Measurements from ENCODE around the gene IFI27L2. TPM values are rescaled to one million over a fixed set of nuclear protein-coding genes. Genes with fewer than 3 reads are reported as not detected.
A peak's percentile ranks its signal among the peaks of the same experiment; 100 is the strongest.

Gene IFI27L2
- total RNA-seq, 3 donors from 2014 or later (not counting 1 experiment from before 2014, with no cell fraction given): 36.3 to 55.1 (median 39.8) TPM

DNA sequence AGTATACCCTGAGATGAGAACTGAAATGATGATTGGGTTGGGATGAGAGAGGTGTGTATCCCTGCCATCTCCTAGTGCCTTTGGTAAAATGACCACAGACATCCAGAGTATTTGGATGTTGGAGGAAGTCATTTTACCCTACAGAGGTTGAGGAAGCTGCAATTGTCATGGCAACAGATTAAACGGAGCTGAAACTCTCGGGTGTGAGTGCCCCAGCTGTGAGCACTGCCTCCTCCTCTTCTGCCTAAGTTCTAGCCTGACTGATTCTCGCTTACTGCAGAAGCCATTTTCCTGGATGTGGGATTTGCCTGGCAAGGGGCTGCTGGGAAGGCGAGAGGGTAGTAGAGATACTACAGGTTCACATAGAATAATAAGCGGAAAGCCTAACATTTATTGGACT, 34.4 kb upstream of the IFI27L2 start:
- Histone ChIP-seq H3K27ac (ENCODE audit: low read length) (no peak overlapping the region), H3K27me3 (ENCODE audit: control insufficient read depth, insufficient read depth, low read length) (no peaks in the 10 kb centered on the region), H3K4me3 (ENCODE audit: low read length) (no peak overlapping the region), H3K36me3 (ENCODE audit: control insufficient read depth, insufficient read depth, low read length) (no peaks in the 10 kb centered on the region), H3K4me1 (ENCODE audit: control insufficient read depth, insufficient read depth, low read length) (no peaks in the 10 kb centered on the region), H3K9me3 (ENCODE audit: control insufficient read depth, insufficient read depth, low read length) (no peaks in the 10 kb centered on the region)
- H3K36me3 Mint-ChIP-seq: no peaks in the 10 kb centered on the region
- TF ChIP-seq, protein P1, sequence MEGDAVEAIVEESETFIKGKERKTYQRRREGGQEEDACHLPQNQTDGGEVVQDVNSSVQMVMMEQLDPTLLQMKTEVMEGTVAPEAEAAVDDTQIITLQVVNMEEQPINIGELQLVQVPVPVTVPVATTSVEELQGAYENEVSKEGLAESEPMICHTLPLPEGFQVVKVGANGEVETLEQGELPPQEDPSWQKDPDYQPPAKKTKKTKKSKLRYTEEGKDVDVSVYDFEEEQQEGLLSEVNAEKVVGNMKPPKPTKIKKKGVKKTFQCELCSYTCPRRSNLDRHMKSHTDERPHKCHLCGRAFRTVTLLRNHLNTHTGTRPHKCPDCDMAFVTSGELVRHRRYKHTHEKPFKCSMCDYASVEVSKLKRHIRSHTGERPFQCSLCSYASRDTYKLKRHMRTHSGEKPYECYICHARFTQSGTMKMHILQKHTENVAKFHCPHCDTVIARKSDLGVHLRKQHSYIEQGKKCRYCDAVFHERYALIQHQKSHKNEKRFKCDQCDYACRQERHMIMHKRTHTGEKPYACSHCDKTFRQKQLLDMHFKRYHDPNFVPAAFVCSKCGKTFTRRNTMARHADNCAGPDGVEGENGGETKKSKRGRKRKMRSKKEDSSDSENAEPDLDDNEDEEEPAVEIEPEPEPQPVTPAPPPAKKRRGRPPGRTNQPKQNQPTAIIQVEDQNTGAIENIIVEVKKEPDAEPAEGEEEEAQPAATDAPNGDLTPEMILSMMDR (IDR thresholded peaks at IDR 0.05): no peak
- no peak for DNase-seq
- H3K27me3 Mint-ChIP-seq (ENCODE audit: low read depth in 2 of 2): peaks cover 9 to 23% of the 10 kb centered on the region in 2 donors
- no peak overlapping the region for H3K4me3 Mint-ChIP-seq
- H3K27ac Mint-ChIP-seq: no peak overlapping the region
- peaks cover under 1 to 4% of the 10 kb centered on the region in 2 donors for H3K4me1 Mint-ChIP-seq
- WGBS (ENCODE audit: insufficient coverage): 50% methylated on average over 4 of the region's 5 CpGs
- intact Hi-C loops (cut with micrococcal nuclease): no loop called here
- no peak for ATAC-seq
- H3K9me3 Mint-ChIP-seq: no peaks in the 10 kb centered on the region

DNA sequence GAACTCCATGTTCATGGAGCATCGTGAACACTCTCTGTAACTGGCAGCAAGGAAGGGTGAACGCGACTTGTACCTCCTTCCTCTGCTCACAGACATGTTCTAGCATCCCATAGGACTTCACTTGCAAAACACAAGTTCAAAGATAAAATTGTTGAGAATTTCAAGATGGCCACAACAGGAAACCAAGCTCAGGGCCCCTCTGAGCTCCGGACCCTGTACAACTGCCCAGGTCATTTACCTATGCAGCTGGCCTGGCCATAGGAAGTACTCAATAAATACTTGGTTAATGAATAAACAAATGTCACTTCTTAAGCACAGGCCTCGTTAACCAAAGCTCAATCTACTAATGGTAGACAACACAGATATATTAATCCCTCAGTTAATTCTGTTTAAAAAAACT, 33.1 kb upstream of the IFI27L2 start:
- WGBS (ENCODE audit: insufficient coverage): 90% methylated on average over 5 of the region's 5 CpGs
- Mint-ChIP-seq H3K4me1 (peaks cover 10 to 13% of the 10 kb centered on the region in 2 donors), H3K9me3 (no peaks in the 10 kb centered on the region), H3K4me3 (no peak overlapping the region), H3K36me3 (no peaks in the 10 kb centered on the region), H3K27me3 (ENCODE audit: low read depth in 2 of 2) (peaks cover 12 to 23% of the 10 kb centered on the region in 2 donors), H3K27ac (no peak overlapping the region)
- no peaks in the 10 kb centered on the region for H3K36me3 ChIP-seq (ENCODE audit: control insufficient read depth, insufficient read depth, low read length)
- TF ChIP-seq, protein P1 (IDR thresholded peaks at IDR 0.05): no peak
- H3K27ac ChIP-seq (ENCODE audit: low read length): no peak overlapping the region
- ATAC-seq (no peak), DNase-seq (no peak)
- intact Hi-C loops (cut with micrococcal nuclease): no loop called here
- H3K4me3 ChIP-seq (ENCODE audit: low read length): no peak overlapping the region
- H3K27me3 ChIP-seq (ENCODE audit: control insufficient read depth, insufficient read depth, low read length): no peaks in the 10 kb centered on the region
- peaks cover 3% of the 10 kb centered on the region for H3K4me1 ChIP-seq (ENCODE audit: control insufficient read depth, insufficient read depth, low read length)
- H3K9me3 ChIP-seq (ENCODE audit: control insufficient read depth, insufficient read depth, low read length): no peaks in the 10 kb centered on the region

DNA sequence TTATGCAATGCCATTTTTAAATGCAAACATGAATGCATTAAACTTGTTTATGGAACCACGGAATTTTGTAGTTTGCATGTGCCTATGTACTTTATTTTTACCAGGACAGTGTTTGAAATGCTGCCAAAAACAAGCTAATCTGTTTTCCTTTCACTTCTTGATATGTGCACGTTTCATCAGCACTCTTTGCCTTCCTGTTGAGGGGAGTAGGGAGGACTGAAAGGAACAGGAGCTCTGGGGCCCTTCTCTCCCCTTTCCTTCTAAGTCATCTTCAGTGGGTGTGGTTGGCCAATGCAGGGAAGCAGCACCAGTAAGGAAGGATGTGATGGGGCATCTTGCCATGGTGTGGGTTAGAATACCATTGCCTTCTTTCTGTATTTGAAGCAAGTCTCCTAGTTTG, 32.6 kb upstream of the IFI27L2 start:
- Mint-ChIP-seq H3K9me3 (no peaks in the 10 kb centered on the region), H3K4me1 (peaks cover 10 to 13% of the 10 kb centered on the region in 2 donors), H3K4me3 (no peak overlapping the region), H3K27me3 (ENCODE audit: low read depth in 2 of 2) (peaks cover 14 to 28% of the 10 kb centered on the region in 2 donors), H3K27ac (no peak overlapping the region), H3K36me3 (no peaks in the 10 kb centered on the region)
- Histone ChIP-seq H3K4me1 (ENCODE audit: control insufficient read depth, insufficient read depth, low read length) (peaks cover 3% of the 10 kb centered on the region), H3K27ac (ENCODE audit: low read length) (no peak overlapping the region), H3K9me3 (ENCODE audit: control insufficient read depth, insufficient read depth, low read length) (no peaks in the 10 kb centered on the region), H3K4me3 (ENCODE audit: low read length) (no peak overlapping the region), H3K27me3 (ENCODE audit: control insufficient read depth, insufficient read depth, low read length) (no peaks in the 10 kb centered on the region), H3K36me3 (ENCODE audit: control insufficient read depth, insufficient read depth, low read length) (no peaks in the 10 kb centered on the region)
- TF ChIP-seq, protein P1 (IDR thresholded peaks at IDR 0.05): no peak
- DNase-seq: peak in 1 of 2 donors; percentile 13
- no peak for ATAC-seq
- intact Hi-C loops (cut with micrococcal nuclease): no loop called here
- WGBS (ENCODE audit: insufficient coverage): 8% methylated on average over 2 of the region's 2 CpGs

DNA sequence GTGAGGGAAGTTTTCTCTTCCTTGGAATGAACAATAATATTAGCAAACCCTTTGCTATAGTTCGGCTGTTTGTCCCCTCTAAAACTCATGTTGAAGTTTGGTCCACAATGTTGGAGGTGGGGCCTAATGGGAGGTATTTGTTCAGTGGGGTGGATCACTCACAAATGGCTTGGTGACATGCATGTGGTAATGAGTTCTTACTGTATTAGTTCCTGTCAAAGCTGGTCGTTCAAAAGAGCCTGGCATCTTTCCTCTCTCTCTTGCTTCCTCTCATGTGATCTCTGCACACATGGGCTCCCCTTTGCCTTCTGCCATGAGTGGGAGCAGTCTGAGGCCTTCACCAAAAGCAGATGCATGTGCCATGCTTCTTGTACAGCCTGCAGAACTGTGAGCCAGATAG, 31.7 kb upstream of the IFI27L2 start:
- ATAC-seq (no peak), DNase-seq (peak in 1 of 2 donors; percentile 20)
- Histone ChIP-seq H3K4me1 (ENCODE audit: control insufficient read depth, insufficient read depth, low read length) (peaks cover 3% of the 10 kb centered on the region), H3K27me3 (ENCODE audit: control insufficient read depth, insufficient read depth, low read length) (no peaks in the 10 kb centered on the region), H3K4me3 (ENCODE audit: low read length) (no peak overlapping the region), H3K27ac (ENCODE audit: low read length) (no peak overlapping the region), H3K36me3 (ENCODE audit: control insufficient read depth, insufficient read depth, low read length) (no peaks in the 10 kb centered on the region), H3K9me3 (ENCODE audit: control insufficient read depth, insufficient read depth, low read length) (no peaks in the 10 kb centered on the region)
- Mint-ChIP-seq H3K9me3 (no peaks in the 10 kb centered on the region), H3K4me3 (no peak overlapping the region), H3K4me1 (peaks cover 10 to 13% of the 10 kb centered on the region in 2 donors), H3K27me3 (ENCODE audit: low read depth in 2 of 2) (peaks cover 12 to 31% of the 10 kb centered on the region in 2 donors), H3K36me3 (no peaks in the 10 kb centered on the region), H3K27ac (no peak overlapping the region)
- 50% methylated on average over 2 of the region's 2 CpGs for WGBS (ENCODE audit: insufficient coverage)
- intact Hi-C loops (cut with micrococcal nuclease): no loop called here
- TF ChIP-seq, protein P1 (IDR thresholded peaks at IDR 0.05): no peak

Measured in natural killer cell (primary cell).